Measurements from ENCODE around the gene RBM22.

RBM22 gene

DNA sequence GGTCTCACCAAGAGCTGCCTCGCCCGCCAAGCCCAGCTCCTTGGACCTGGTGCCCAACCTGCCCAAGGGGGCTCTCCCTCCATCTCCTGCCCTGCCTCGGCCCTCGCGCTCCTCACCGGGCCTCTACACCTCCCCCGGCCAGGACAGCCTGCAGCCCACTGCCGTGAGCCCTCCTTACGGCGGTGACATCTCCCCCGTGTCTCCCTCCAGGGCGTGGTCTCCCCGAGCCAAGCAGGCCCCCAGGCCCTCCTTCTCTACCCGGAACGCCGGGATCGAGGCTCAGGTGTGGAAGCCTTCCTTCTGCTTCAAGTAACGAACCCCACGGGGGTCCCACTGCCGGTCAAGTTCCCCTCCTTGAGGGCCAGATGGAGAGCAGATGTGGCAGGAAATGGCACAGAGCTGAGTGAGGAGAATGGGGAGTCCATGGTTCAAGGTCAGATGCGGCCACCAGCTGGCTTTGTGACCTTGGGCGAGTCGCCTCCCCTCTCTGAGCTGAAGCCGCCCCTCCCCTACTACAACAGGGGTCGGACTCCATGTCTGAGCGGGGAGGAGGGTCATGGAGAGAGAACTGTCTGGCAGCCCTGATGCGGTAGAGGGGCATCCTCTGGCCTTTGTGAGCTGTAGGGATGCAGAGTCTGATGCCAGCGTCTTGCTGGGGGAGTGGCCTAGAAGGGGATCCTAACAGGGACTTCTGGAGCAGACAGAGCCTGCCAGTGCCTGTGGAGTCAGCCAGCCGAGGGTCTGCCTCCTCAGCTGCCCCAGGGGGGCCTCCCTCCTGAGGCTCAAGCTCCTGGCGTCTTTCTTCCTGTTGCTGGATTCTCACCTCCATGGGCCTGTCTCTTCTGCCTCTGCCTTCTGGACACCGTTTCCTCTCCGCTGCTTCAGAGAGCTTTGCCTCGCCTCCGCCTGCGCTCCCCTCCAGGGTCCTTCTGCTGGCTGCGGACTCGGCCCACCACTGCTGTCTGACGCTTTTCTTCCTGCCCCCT is 50.5 kb downstream of the RBM22 start:
- DNase-seq: no peak

DNA sequence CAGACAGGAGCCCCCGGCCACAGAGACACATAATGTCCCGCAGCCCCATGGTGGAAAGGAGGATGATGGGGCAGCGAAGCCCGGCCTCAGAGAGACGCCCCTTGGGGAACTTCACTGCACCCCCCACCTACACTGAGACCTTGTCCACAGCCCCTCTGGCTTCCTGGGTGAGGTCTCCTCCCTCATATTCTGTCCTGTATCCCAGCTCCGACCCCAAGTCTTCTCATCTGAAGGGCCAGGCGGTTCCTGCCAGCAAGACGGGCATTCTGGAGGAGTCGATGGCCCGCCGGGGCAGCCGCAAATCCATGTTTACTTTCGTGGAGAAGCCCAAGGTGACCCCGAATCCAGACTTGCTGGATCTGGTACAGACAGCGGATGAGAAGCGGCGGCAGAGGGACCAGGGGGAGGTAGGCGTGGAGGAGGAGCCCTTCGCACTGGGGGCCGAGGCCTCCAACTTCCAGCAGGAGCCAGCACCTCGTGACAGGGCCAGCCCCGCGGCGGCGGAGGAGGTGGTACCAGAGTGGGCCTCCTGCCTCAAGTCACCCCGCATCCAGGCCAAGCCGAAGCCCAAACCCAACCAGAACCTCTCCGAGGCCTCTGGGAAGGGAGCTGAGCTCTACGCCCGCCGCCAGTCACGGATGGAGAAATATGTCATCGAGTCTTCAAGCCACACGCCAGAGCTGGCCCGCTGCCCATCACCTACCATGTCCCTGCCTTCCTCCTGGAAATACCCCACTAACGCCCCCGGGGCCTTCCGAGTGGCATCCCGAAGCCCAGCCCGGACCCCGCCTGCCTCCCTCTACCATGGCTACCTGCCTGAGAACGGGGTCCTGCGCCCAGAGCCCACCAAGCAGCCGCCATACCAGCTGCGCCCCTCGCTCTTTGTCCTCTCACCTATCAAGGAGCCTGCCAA is 51.5 kb downstream of the RBM22 start:
- DNase-seq: no peak

DNA sequence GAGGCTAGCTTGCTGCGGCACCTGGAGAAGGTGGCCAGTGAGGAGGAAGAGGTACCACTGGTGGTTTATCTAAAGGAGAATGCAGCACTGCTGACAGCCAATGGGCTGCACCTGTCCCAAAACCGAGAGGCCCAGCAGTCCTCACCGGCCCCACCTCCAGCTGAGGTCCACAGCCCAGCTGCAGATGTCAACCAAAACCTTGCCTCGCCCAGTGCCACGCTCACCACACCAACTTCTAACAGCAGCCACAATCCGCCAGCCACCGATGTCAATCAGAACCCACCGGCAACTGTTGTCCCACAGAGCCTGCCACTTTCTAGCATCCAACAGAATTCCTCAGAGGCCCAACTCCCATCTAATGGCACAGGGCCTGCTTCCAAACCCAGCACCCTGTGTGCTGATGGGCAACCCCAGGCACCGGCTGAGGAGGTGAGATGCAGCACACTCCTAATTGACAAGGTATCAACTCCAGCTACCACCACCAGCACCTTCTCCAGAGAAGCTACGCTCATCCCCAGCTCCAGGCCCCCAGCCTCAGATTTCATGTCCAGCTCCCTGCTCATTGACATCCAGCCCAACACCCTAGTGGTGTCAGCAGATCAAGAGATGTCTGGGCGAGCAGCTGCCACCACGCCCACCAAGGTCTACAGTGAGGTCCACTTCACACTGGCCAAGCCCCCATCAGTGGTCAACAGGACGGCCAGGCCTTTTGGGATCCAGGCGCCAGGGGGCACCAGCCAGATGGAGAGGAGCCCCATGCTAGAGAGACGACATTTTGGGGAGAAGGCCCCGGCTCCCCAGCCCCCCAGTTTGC is 52.4 kb downstream of the RBM22 start:
- DNase-seq: no peak

DNA sequence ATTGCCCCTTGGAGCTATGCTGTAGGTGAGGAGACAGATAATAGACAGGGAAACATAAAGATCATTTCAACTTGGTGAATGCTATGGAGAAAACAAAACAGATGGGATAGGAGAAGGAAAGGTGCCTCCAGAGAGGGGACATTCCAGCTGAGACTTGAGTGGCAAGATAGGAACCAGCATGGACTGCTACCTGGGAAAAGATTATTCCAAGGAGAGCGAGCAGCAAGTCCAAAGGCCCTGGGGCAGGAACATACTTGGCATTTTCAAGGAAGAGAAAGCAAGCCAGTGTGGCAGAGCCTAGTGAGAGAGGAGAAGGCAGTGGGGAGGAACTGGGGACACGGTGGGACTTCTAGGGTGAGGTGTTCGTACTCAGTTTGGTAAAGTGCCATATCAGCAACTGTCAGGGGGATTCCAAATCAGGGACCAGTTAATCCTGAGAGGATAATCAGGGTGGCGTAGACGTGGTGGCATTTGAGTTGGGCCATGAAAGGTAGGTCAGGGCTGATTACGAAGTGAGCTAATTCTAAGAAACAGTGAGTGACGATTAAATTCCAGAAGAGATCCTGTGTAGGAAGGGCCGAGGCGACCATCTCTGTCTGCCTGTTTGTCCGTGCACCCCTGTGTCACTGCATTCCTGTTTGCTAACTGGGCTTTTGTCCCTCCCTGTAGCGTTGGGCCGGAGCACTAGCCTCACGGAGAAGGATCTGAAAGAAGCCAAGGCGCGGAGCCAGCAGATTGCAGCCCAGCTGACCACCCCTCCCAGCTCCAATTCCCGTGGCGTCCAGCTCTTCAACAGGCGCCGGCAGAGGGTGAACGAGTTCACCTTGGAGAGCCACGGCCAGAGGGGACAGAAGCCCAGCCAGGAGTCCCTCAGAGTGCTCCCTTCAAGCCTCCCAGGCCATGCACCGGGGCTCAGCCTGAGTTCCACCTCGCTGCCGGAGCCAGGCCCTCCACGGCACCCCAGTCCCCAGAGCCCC is 53.3 kb downstream of the RBM22 start:
- DNase-seq: no peak

DNA sequence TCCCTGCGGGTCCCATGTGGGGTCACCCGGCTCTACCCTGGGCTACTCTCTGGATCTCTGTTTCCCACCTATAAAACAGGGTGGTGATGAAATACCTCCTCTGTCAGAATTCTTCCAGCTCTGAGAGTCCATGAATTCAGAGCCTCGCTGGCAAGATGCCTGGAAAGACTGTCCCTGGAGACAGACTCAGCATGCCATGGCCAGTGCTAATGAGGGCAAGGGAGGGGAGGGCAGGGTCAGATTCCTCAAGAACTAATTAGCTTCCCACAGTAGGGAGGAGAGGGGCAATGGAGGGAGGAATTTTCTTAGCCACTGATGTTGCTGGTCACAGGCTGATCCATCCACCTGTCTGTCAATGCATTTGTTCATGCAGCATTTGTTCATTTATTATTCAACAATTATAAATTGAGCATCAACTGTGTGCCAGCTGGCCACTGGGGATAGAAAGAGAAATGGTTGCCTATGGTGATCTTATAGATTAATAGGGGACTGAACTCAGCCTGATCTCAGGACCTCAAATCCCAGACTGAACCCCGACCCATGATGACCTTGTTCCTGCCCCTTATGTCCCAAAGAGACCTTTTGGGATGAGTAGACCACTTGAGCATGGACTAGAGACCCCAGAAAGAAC is 55.7 kb downstream of the RBM22 start:
- DNase-seq: no peak

DNA sequence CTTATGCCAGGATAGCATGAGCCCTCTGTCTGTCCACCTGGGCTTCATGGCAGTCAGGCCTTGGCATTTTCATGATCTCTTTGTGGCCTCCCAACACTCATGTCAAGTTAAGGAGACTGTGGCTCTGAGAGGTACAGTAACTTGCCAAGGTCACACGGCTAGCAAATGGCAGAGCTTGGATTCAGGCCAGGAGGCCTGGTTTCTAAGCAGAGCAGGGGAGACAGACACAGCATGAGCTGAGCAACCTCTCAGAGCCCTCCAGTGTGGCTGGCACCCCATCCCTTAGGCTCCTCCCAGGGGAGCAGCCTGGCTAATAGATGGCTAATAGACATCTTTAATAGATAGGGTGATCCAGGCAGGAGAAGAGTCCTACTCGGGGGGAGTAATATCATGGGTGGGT is 56.3 kb downstream of the RBM22 start:
- no peak for DNase-seq

DNA sequence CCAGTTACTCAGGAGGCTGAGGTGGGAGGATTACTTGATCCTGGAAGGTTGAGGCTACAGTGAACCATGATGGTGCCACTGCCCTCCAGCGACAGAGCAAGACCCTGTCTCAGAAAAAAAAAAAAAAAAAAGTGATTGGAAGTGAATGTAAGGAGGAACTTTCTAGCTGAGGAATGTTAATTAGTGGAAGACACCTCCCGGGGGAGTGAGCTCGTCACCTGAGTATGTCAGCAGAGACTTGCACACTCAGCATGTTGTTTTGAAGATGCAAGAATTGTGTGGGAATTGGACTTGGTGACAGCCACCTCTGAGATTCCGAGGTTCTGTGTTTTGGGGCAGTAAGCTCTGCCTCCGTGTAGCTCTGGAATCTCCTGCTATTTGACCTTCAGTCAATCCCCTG is 56.8 kb downstream of the RBM22 start:
- no peak for DNase-seq

DNA sequence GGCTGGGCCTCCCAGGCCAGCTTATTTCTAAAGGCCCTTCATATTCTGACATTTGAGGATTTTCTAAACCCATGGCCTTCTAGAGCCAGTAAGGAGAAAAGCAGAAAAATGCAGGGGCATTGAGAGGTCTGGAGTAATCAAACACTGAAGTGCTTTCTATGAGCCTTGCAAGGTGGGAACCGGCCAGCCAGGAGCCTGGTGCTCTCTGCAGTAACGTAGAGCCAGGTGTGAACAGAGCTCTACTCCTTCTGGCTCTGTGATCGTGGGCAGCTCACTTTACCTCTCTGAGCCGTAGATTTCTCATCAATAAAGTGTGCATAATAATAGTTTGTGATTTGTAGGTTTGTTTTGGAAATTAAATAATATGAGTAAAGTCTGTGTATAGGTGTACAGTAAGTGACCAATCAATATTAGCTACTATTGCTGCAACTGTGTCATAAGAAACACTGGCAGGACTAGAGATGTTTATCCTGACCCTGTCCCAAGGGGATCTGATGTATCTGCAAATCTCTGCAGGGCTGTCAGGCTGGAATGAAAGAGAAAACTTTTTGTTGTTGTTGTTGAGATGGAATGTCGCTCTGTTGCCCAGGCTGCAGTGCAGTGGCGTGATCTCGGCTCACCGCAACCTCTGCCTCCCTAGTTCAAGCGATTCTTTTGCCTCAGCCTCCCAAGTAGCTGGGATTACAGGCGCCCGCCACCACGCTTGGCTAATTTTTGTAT is 57.7 kb downstream of the RBM22 start:
- DNase-seq: no peak

DNA sequence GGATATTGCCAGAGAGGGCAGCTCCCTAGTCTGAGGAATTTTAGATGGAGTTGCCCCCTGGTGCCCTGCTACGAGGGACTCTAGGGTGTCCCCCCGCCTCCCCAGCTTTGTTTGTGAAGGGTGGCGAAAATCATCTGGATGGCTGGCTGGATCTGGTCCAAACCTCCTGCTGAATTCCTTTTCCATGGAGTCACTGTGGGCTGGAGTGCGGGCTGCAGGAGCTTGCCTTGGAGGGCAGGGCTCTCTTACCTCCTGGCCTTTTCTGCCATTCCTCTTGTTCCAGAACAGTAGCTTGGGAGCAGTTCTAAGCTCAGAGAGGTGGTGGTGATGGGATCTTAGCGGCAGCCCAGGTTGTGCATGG is 58.3 kb downstream of the RBM22 start:
- DNase-seq: no peak

DNA sequence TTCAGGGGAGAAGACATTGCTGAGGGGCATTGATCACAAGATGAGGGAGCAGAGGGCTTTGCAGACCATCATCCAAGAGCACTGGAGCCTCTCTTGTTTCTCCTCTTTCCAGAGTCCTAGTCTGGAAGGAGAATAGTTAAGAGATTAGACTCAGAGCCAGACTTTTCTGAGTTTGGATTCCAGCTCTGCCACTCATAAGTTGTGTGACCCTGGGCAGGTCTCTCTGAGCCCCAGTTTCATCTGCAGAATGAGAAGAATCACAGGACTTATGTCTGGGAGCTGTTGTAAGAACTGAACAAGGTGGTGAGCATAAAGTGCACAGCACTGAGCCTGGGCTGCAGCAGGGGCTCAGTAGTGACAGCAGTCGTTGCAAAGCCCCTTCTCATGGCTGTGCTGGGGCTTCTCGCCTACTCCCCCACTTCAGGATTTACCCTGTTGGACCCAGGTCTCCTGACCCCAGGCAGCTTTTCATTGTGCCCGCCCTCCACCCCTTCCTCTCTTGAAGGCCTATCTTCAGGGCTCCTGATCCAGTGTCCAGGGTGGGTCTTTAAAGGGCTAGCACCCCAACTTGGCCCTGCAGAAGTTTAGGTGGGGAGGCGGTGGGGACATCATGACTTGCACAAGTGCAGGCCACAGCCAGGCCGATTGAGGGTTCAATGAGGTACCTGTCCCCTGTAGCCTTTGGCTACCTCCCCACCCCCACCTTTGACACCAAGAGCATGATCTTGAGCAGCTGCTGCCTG is 58.9 kb downstream of the RBM22 start:
- no peak for DNase-seq

DNA sequence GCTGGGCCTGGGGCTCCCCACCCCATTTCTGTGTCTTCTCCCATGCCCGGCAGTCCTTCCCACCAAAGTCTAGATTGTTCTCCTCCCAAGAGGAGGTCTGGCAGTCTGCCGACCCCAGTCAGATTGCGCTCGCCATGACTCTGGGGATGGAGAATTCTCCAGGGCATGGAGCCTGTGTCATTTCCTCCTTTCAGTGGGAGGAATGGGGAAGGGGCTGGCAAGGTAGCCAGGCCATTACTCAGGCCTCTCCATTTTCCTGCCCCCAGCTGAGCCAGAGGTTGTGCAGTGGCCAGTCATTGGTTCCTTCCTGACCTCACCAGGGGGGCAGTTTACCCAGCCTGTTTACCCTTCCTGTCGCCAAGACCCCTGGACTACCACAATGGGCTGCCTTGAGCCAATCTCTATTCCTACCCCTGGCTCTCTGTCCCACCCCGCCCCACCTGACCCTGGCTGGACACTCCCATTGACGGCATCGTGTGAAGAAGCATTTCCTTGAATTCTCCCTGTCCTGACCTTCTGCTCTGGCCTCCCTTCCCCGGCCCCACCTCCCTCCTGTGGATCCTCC is 59.8 kb downstream of the RBM22 start:
- no peak for DNase-seq

Data from NCI-H1930 (cell line).